ENCODE results near the gene APCDD1L. TPM values are rescaled to one million over a fixed set of nuclear protein-coding genes. Genes with fewer than 3 reads are reported as not detected.

The APCDD1L gene
- total and polyA plus RNA-seq, 4 donors = 0.02 to 0.74 (median 0.31) TPM

GRCh38 chr20:58418949-58419748 lies 96.0 kb downstream of the APCDD1L start:
- Histone ChIP-seq H3K9ac (ENCODE audit: insufficient read depth in 1 of 2, low read length in 2 of 2) (no peak overlapping the region), H3K9me3 (ENCODE audit: control insufficient read depth in 4 of 4, insufficient read depth in 3 of 4, low read length in 3 of 4) (no peaks in the 10 kb centered on the region), H3K4me1 (ENCODE audit: control insufficient read depth in 5 of 5, insufficient read depth in 5 of 5, low read length in 5 of 5) (peaks cover under 1 to 14% (median 7%) of the 10 kb centered on the region in 5 donors), H3K4me3 (no peak overlapping the region), H3K27ac (ENCODE audit: low read depth in 1 of 2, low read length in 1 of 2) (no peak overlapping the region), H3K36me3 (ENCODE audit: control insufficient read depth in 4 of 4, insufficient read depth in 4 of 4, low read length in 4 of 4) (peaks cover 10 to 17% (median 11%) of the 10 kb centered on the region in 4 donors), H3K27me3 (ENCODE audit: control insufficient read depth in 3 of 3, insufficient read depth in 3 of 3, low read length in 2 of 3) (no peaks in the 10 kb centered on the region)
- WGBS, 2 donors = 89 to 98% methylated on average over 5 of the region's 5 CpGs
- no peak for TF ChIP-seq CTCF (IDR thresholded peaks at IDR 0.05; ENCODE audit: control extremely low read depth, extremely low read depth)
- ATAC-seq (ENCODE audit: insufficient read depth, low FRiP score) (no peak), DNase-seq (no peak)

DNA sequence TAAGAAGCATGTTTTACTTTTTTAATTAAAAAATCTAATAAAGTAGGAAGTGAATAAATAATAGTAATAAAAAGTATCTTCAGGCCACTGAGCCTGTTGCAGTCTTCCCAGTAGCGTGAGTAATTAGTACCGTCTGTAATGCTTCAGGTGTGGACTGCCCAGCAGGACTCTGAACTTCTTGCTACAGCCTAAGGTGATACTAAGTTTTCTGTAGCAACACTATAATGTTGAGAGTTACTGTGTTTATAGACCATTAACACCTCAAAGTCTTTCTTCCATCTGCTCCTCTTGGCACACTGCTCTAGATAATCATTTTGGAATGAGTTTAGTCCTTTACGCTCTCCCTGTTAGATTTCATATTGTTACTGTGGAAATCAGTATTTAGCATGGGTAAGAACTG lies 97.8 kb downstream of the APCDD1L start:
- Histone ChIP-seq H3K36me3 (ENCODE audit: control insufficient read depth in 4 of 4, insufficient read depth in 4 of 4, low read length in 4 of 4) (peaks cover 10 to 17% (median 11%) of the 10 kb centered on the region in 4 donors), H3K9me3 (ENCODE audit: control insufficient read depth in 4 of 4, insufficient read depth in 3 of 4, low read length in 3 of 4) (no peaks in the 10 kb centered on the region), H3K9ac (ENCODE audit: insufficient read depth in 1 of 2, low read length in 2 of 2) (no peak overlapping the region), H3K4me3 (no peak overlapping the region), H3K27ac (ENCODE audit: low read depth in 1 of 2, low read length in 1 of 2) (no peak overlapping the region), H3K27me3 (ENCODE audit: control insufficient read depth in 3 of 3, insufficient read depth in 3 of 3, low read length in 2 of 3) (no peaks in the 10 kb centered on the region), H3K4me1 (ENCODE audit: control insufficient read depth in 5 of 5, insufficient read depth in 5 of 5, low read length in 5 of 5) (peaks cover 0 to 11% (median 4%) of the 10 kb centered on the region in 5 donors)
- ATAC-seq (ENCODE audit: insufficient read depth, low FRiP score) = no peak
- no peak for DNase-seq
- WGBS, 2 donors = 95 to 99% methylated on average over 3 of the region's 3 CpGs
- no peak for TF ChIP-seq CTCF (IDR thresholded peaks at IDR 0.05; ENCODE audit: control extremely low read depth, extremely low read depth)

DNA sequence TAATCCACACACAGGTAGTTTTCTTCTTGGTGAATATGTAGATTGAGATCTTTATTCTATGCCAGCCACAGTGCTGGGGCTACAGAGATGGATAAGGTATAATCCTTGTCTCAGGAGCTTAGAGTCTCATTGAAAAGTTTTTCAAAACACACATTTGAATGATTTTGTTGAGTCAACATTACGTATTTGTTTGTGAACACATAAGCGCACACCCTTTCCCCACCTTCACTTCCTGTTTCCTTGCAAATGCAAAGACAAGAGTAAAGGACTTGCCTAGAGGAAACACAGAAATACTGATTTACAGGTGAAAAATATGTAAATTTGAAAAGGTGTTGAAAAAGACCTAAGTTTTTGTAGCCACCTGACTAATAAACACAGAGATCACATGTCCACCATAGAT lies 98.4 kb downstream of the APCDD1L start:
- Histone ChIP-seq H3K4me3 (no peak overlapping the region), H3K36me3 (ENCODE audit: control insufficient read depth in 4 of 4, insufficient read depth in 4 of 4, low read length in 4 of 4) (peaks cover 10 to 17% (median 11%) of the 10 kb centered on the region in 4 donors), H3K9me3 (ENCODE audit: control insufficient read depth in 4 of 4, insufficient read depth in 3 of 4, low read length in 3 of 4) (no peaks in the 10 kb centered on the region), H3K9ac (ENCODE audit: insufficient read depth in 1 of 2, low read length in 2 of 2) (no peak overlapping the region), H3K27ac (ENCODE audit: low read depth in 1 of 2, low read length in 1 of 2) (no peak overlapping the region), H3K27me3 (ENCODE audit: control insufficient read depth in 3 of 3, insufficient read depth in 3 of 3, low read length in 2 of 3) (no peaks in the 10 kb centered on the region), H3K4me1 (ENCODE audit: control insufficient read depth in 5 of 5, insufficient read depth in 5 of 5, low read length in 5 of 5) (peaks cover 0 to 11% (median 4%) of the 10 kb centered on the region in 5 donors)
- no peak for ATAC-seq (ENCODE audit: insufficient read depth, low FRiP score)
- no peak for TF ChIP-seq CTCF (IDR thresholded peaks at IDR 0.05; ENCODE audit: control extremely low read depth, extremely low read depth)
- no peak for DNase-seq
- 42 to 45% methylated on average over 2 of the region's 2 CpGs for WGBS, 2 donors

Measured in lung (tissue), 12 donors.